Gastrocnemius medialis (tissue), 4 donors: ENCODE measurements around the gene ILRUN. TPM values are rescaled to one million over a fixed set of nuclear protein-coding genes. Genes with fewer than 3 reads are reported as not detected.
A peak's percentile ranks its signal among the peaks of the same experiment; 100 is the strongest.
"Not testable (repeated sequence)": the region's sequence is repeated elsewhere in the genome, so short reads cannot be mapped to it uniquely, and the experiment has no call there.

Experiments used
- ATAC-seq, 2 donors: fragments of 150-250 bp; one replicate each; pipeline ENCODE4 v1.9.1; 2016
- DNase-seq, 2 donors: peaks; one replicate each; pipeline ENCODE4 v3.0.0-alpha.2; 2019
- H3K27ac ChIP-seq, 4 donors: fragments of 200-600 bp; sonication (generic); 1 replicate in 1 of 4; 2 replicates in 3 of 4; pipeline ENCODE4 v1.5.1; 2016 to 2018; ENCODE audit warnings: mild to moderate bottlenecking in 2 of 4, moderate library complexity in 1 of 4
- H3K27me3 ChIP-seq, 3 donors: fragments of 200-600 bp; sonication (generic) in 2 of 3; 1 replicate in 1 of 3; 2 replicates in 2 of 3; pipeline versions ENCODE4 v1.5.1 to v1.6.0; 2016 to 2019; ENCODE audit warnings: mild to moderate bottlenecking in 1 of 3, moderate library complexity in 1 of 3
- H3K36me3 ChIP-seq, 2 donors: fragments of 200-600 bp; sonication (generic) in 1 of 2; one replicate each; pipeline ENCODE4 v1.5.1; 2017 to 2018
- H3K4me1 ChIP-seq, 2 donors: fragments of 200-600 bp; sonication (generic) in 1 of 2; one replicate each; pipeline ENCODE4 v1.5.1; 2016 to 2017; ENCODE audit warnings: mild to moderate bottlenecking in 2 of 2
- H3K4me3 ChIP-seq, 4 donors: fragments of 200-600 bp; sonication (generic) in 3 of 4; 1 replicate in 1 of 4; 2 replicates in 3 of 4; pipeline ENCODE4 v1.5.1; 2016 to 2019; ENCODE audit warnings: mild to moderate bottlenecking in 2 of 4
- H3K9me3 ChIP-seq, 3 donors: fragments of 200-600 bp; sonication (generic) in 2 of 3; 1 replicate in 1 of 3; 2 replicates in 2 of 3; pipeline ENCODE4 v1.5.1; 2016 to 2019
- POLR2A ChIP-seq, 2 donors: fragments of 450-650 bp; IDR thresholded peaks; one replicate each; pipeline ENCODE4 v1.6.1; 2017; ENCODE audit warnings: antibody characterized with exemption in 2 of 2, mild to moderate bottlenecking in 2 of 2, moderate library complexity in 2 of 2
- in situ Hi-C, 4 donors: fragments of 200-750 bp; cut with MboI; loops; one replicate each; pipeline versions ENCODE4 v1.15.0 to v1.8.0; 2017; ENCODE audit warnings: low sequenced_read_pairs in 4 of 4
- intact Hi-C: fragments of 100-400 bp; cut with DNase I; formaldehyde crosslinking; loops from one replicate; pipeline ENCODE4 v1.15.1; 2023; ENCODE audit warnings: low total_unique reads
- total RNA-seq, 4 donors: library from RNA; depleted of rRNA; stranded (reverse); fragments of >200 nt; gene quantifications; one replicate each; pipeline versions ENCODE4 v1.1.0 to v1.2.3, GENCODE V29; 2016
- TF ChIP-seq, protein P1 (sequence below), 5 experiments: fragments of 450-650 bp in 3 of 5; fragments of 200-600 bp in 2 of 5; sonication (generic) in 2 of 5; IDR thresholded peaks in 4 of 5; conservative IDR thresholded peaks in 1 of 5; 1 replicate in 4 of 5; 2 replicates in 1 of 5; pipeline ENCODE4 v1.5.1; 2016 to 2019; ENCODE audit warnings: antibody characterized with exemption in 5 of 5, mild to moderate bottlenecking in 3 of 5, moderate library complexity in 3 of 5

Gene ILRUN
- total RNA-seq, 4 donors from 2014 or later, result 136 to 252 (median 169) TPM

DNA sequence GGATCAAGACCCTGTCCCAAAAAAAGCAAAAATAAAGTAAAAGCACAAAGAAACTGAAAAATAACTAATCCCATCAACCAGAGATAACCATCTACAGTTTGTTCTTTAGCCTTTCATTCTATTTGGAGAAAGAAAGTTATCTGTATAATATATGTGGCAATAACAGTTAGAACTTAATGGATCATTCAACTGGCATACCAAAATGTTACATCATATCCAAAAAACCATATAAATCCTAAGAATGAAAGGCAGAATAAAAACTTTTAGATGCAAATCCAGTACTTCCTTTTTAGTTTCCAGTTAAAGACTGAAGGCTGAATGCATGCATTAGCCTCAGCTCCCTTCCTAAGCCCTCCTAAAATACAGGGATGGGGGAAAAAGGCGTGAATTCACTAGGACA is 25.2 kb downstream of the ILRUN start:
- Histone ChIP-seq H3K36me3 (no peaks in the 10 kb centered on the region), H3K27me3 (no peaks in the 10 kb centered on the region), H3K4me1 (peaks cover 44 to 59% of the 10 kb centered on the region in 2 donors), H3K4me3 (no peak overlapping the region), H3K27ac (peak overlapping the region; percentile 48 to 58 (median 51)), H3K9me3 (no peaks in the 10 kb centered on the region)
- intact Hi-C loops, result no loop called here
- in situ Hi-C loops, result no loop called here
- DNase-seq (no peak), ATAC-seq (no peak)
- TF ChIP-seq POLR2A (IDR thresholded peaks at IDR 0.05), result no peak

DNA sequence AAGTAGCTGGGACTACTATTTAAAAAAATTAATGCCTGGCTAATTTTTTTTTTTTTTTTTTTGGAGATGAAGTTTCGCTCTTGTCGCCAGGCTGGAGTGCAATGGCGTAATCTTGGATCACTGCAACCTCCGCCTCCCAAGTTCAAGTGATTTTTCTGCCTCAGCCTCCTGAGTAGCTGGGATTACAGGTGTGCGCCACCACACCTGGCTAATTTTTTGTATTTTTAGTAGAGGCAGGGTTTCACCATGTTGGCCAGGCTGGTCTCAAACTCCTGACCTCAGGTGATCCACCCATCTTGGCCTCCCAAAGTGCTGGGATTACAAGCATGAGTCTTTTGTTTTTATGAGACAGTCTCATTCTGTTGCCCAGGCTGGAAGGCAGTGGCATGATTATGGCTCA is 27.8 kb downstream of the ILRUN start:
- in situ Hi-C loops, H3K4me3 ChIP-seq, H3K27me3 ChIP-seq, intact Hi-C loops, ATAC-seq, H3K36me3 ChIP-seq, H3K9me3 ChIP-seq, H3K27ac ChIP-seq, DNase-seq: not testable (repeated sequence)
- H3K4me1 ChIP-seq, result peaks cover 42 to 63% of the 10 kb centered on the region in 2 donors

DNA sequence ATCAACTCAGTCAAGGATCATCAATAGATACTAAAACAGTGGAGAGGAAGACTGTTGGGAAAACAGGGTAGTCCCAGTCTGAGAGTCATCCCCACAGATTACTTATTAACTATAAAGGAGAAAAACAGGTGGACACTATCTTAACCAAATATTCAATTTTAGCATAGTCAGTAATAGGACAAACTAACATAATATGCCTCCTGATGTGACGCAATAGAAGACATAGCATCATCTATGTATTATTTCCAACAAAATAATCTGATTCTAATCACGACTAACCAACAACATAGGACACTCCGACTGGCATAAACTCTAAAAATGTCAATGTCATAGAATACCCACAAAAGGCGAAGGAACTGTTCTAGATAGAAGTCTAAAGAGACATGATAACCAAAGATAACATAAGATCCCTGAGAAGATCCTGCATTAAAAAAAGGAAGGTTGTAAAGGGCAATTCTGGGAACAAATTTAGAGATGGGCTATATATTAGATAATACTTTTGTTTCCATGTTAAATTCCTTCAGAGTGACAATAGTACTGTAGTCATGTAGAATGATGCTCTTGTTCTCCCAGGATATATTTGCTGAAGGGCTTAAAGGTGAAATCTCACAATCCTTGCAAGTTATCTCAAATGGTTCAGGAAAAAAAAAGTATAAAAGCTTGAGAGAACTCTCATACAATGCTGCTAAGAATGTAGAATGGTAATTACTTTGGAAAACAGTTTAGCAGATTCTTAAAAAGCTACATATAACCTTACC is 28.9 kb downstream of the ILRUN start:
- TF ChIP-seq, protein P1, sequence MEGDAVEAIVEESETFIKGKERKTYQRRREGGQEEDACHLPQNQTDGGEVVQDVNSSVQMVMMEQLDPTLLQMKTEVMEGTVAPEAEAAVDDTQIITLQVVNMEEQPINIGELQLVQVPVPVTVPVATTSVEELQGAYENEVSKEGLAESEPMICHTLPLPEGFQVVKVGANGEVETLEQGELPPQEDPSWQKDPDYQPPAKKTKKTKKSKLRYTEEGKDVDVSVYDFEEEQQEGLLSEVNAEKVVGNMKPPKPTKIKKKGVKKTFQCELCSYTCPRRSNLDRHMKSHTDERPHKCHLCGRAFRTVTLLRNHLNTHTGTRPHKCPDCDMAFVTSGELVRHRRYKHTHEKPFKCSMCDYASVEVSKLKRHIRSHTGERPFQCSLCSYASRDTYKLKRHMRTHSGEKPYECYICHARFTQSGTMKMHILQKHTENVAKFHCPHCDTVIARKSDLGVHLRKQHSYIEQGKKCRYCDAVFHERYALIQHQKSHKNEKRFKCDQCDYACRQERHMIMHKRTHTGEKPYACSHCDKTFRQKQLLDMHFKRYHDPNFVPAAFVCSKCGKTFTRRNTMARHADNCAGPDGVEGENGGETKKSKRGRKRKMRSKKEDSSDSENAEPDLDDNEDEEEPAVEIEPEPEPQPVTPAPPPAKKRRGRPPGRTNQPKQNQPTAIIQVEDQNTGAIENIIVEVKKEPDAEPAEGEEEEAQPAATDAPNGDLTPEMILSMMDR (IDR thresholded peaks at IDR 0.05 in 4 of 5, conservative IDR thresholded peaks at IDR 0.05 in 1 of 5), result no peak
- TF ChIP-seq POLR2A (IDR thresholded peaks at IDR 0.05), result no peak
- peak overlapping the region in 2 of 4 donors; percentile 14 to 21 for H3K27ac ChIP-seq
- DNase-seq (no peak), ATAC-seq (no peak)
- no peaks in the 10 kb centered on the region for H3K27me3 ChIP-seq
- H3K9me3 ChIP-seq, result no peaks in the 10 kb centered on the region
- in situ Hi-C loops (no loop called here), intact Hi-C loops (no loop called here)
- peaks cover 38 to 54% of the 10 kb centered on the region in 2 donors for H3K4me1 ChIP-seq
- no peak overlapping the region for H3K4me3 ChIP-seq
- H3K36me3 ChIP-seq, result no peaks in the 10 kb centered on the region

DNA sequence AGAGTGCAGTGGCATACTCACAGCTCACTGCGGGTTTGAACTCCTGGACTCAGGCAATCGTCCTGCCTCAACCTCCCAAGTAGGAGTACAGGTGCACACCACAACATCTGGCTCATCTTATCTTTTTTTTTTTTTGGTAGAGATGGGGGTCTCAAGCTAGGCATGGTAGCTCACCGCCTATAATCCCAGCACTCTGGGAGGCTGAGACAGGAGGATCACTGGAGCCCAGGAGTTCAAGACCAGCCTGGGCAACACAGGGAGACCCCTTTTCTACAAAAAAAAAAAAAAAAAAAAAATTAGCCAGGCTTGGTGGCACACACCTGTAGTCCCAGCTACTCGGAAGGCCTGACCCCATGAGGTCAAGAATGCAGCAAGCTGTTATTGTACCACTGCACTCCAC is 31.5 kb downstream of the ILRUN start:
- DNase-seq, result no peak
- in situ Hi-C loops, result no loop called here
- peaks cover 29 to 43% of the 10 kb centered on the region in 2 donors for H3K4me1 ChIP-seq
- intact Hi-C loops, result no loop called here
- H3K9me3 ChIP-seq, result no peaks in the 10 kb centered on the region
- no peak for TF ChIP-seq POLR2A (IDR thresholded peaks at IDR 0.05)
- TF ChIP-seq, protein P1 (IDR thresholded peaks at IDR 0.05 in 4 of 5, conservative IDR thresholded peaks at IDR 0.05 in 1 of 5), result no peak
- H3K27me3 ChIP-seq, result no peaks in the 10 kb centered on the region
- H3K27ac ChIP-seq, result peak overlapping the region; percentile 55 to 61 (median 60)
- no peaks in the 10 kb centered on the region for H3K36me3 ChIP-seq
- H3K4me3 ChIP-seq, result no peak overlapping the region
- ATAC-seq, result no peak

DNA sequence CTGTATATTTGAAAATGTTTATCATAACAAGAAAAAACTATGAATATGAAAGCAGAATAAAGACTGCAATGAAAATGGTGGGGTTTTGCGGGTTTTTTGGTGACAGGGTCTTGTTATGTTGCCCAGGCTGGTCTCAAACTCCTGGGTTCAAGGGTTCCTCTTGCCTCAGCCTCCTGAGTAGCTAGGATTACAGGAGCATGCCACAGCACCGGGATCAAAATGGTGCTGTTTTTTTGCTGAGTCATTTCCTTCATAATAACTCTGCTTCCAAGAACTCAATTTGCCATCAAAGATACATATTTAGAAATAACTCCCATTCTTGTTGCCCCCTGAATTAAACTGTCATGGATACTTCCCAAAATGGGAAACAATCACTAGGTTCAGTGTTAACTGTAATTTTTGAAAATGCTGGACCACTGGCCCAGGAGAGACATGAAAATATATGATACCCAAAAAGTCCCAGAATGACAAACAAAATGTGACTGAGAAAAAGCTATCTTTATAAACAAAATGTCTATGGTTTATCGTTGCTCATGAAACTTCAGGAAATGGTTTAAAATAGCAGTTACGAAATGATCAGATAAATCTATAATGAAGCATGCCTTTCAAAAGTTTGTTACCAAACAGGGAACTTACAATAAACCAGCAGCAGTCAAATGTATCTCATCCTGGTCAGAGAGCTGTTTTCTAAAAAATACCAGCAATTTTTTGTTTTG is 32.2 kb downstream of the ILRUN start:
- H3K27me3 ChIP-seq, result no peaks in the 10 kb centered on the region
- peaks cover 33 to 49% of the 10 kb centered on the region in 2 donors for H3K4me1 ChIP-seq
- in situ Hi-C loops, result no loop called here
- DNase-seq (no peak), ATAC-seq (no peak)
- H3K27ac ChIP-seq, result peak overlapping the region; percentile 55 to 61 (median 60)
- H3K9me3 ChIP-seq, result no peaks in the 10 kb centered on the region
- H3K36me3 ChIP-seq, result no peaks in the 10 kb centered on the region
- intact Hi-C loops, result no loop called here
- no peak overlapping the region for H3K4me3 ChIP-seq
- TF ChIP-seq POLR2A (IDR thresholded peaks at IDR 0.05), result no peak
- TF ChIP-seq, protein P1 (IDR thresholded peaks at IDR 0.05 in 4 of 5, conservative IDR thresholded peaks at IDR 0.05 in 1 of 5), result no peak
